GM21576 (cell line): ENCODE measurements around the gene KRTAP10-1.
"Not testable (repeated sequence)": the region's sequence is repeated elsewhere in the genome, so short reads cannot be mapped to it uniquely, and the experiment has no call there.

ENCODE experiments used
- ATAC-seq: cut with Tn5 transposase; IDR thresholded peaks from one replicate; pipeline ENCODE4 v1.9.1; 2021; ENCODE audit warnings: mild to moderate bottlenecking, moderate library complexity; ENCODE audit not compliant: unreplicated experiment

Gene KRTAP10-1

GRCh38 chr21:44505673-44506278 is 34.2 kb downstream of the KRTAP10-1 start:
- no peak for ATAC-seq

- no peak for ATAC-seq
These were observed 36.0 kb downstream of the KRTAP10-1 start for GRCh38 chr21:44503901-44504399.

- not testable (repeated sequence) for ATAC-seq
These were observed 36.7 kb downstream of the KRTAP10-1 start for GRCh38 chr21:44503006-44503889.

GRCh38 chr21:44502171-44502958 is 37.6 kb downstream of the KRTAP10-1 start:
- ATAC-seq = no peak

- no peak for ATAC-seq
These were observed 39.9 kb downstream of the KRTAP10-1 start for GRCh38 chr21:44500111-44500510.

- ATAC-seq = no peak
These were observed 40.4 kb downstream of the KRTAP10-1 start for GRCh38 chr21:44499631-44500030.

GRCh38 chr21:44499211-44499560 is 40.8 kb downstream of the KRTAP10-1 start:
- ATAC-seq = no peak

- no peak for ATAC-seq
These were observed 41.5 kb downstream of the KRTAP10-1 start for GRCh38 chr21:44498280-44499210.

- ATAC-seq = no peak
These were observed 42.3 kb downstream of the KRTAP10-1 start for GRCh38 chr21:44497703-44498126.

- no peak for ATAC-seq
These were observed 43.1 kb downstream of the KRTAP10-1 start for GRCh38 chr21:44496564-44497550.

GRCh38 chr21:44495611-44496563 is 44.1 kb downstream of the KRTAP10-1 start:
- ATAC-seq = no peak

GRCh38 chr21:44494956-44495355 is 45.0 kb downstream of the KRTAP10-1 start:
- ATAC-seq = no peak

GRCh38 chr21:44494418-44494817 is 45.6 kb downstream of the KRTAP10-1 start:
- no peak for ATAC-seq

GRCh38 chr21:44492567-44493385 is 47.2 kb downstream of the KRTAP10-1 start:
- ATAC-seq = no peak

GRCh38 chr21:44490816-44491215 is 49.2 kb downstream of the KRTAP10-1 start:
- no peak for ATAC-seq

- no peak for ATAC-seq
These were observed 49.6 kb downstream of the KRTAP10-1 start for GRCh38 chr21:44490405-44490804.

GRCh38 chr21:44489962-44490361 is 50.0 kb downstream of the KRTAP10-1 start:
- ATAC-seq = no peak
